Ascending aorta (tissue), 2 donors: Measurements from ENCODE around the gene NOTCH4. TPM values are rescaled to one million over a fixed set of nuclear protein-coding genes. Genes with fewer than 3 reads are reported as not detected.

Experiments used
- DNase-seq, 2 donors: peaks; one replicate each; pipeline ENCODE4 v3.0.0-alpha.2; 2019; ENCODE audit warnings: low spot score in 2 of 2
- H3K27ac ChIP-seq, 2 donors: fragments of 200-600 bp; sonication (generic); one replicate each; pipeline ENCODE4 v1.5.1; 2016 to 2017; ENCODE audit warnings: mild to moderate bottlenecking in 1 of 2
- H3K27me3 ChIP-seq: fragments of 200-600 bp; sonication (generic); one replicate; pipeline ENCODE4 v1.5.1; 2017
- H3K36me3 ChIP-seq, 2 donors: fragments of 200-600 bp; sonication (generic); one replicate each; pipeline ENCODE4 v1.5.1; 2016
- H3K4me1 ChIP-seq, 2 donors: fragments of 200-600 bp; sonication (generic); one replicate each; pipeline ENCODE4 v1.5.1; 2016 to 2017; ENCODE audit warnings: mild to moderate bottlenecking in 1 of 2
- H3K4me3 ChIP-seq, 2 donors: fragments of 200-600 bp; sonication (generic); one replicate each; pipeline ENCODE4 v1.5.1; 2016 to 2017; ENCODE audit warnings: mild to moderate bottlenecking in 1 of 2
- H3K9me3 ChIP-seq, 2 donors: fragments of 200-600 bp; sonication (generic); one replicate each; pipeline ENCODE4 v1.5.1; 2016
- CTCF ChIP-seq, 3 experiments: fragments of 200-600 bp in 2 of 3; fragments of 450-650 bp in 1 of 3; sonication (generic) in 2 of 3; IDR thresholded peaks; one replicate each; pipeline ENCODE4 v1.5.1; 2016 to 2019; ENCODE audit warnings: antibody characterized with exemption in 3 of 3, mild to moderate bottlenecking in 1 of 3, moderate library complexity in 1 of 3
- intact Hi-C: fragments of 100-400 bp; cut with DNase I; formaldehyde crosslinking; loops from one replicate; pipeline ENCODE4 v1.15.1; 2023
- total RNA-seq: library from RNA; depleted of rRNA; stranded (reverse); fragments of >200 nt; gene quantifications from one replicate; pipeline ENCODE4 v1.1.0, GENCODE V29; 2016

Gene NOTCH4
- total RNA-seq, 1 donor from 2014 or later: 198 TPM

GRCh38 chr6:32149092-32149755 is 74.6 kb downstream of the NOTCH4 start:
- TF ChIP-seq CTCF (IDR thresholded peaks at IDR 0.05): no peak
- peaks cover 8 to 18% of the 10 kb centered on the region in 2 donors for H3K4me1 ChIP-seq
- no peaks in the 10 kb centered on the region for H3K9me3 ChIP-seq
- H3K4me3 ChIP-seq: no peak overlapping the region
- no peaks in the 10 kb centered on the region for H3K27me3 ChIP-seq
- H3K27ac ChIP-seq: no peak overlapping the region
- intact Hi-C loops: no loop called here
- peaks cover 10 to 13% of the 10 kb centered on the region in 2 donors for H3K36me3 ChIP-seq
- no peak for DNase-seq

GRCh38 chr6:32148289-32149091 is 75.4 kb downstream of the NOTCH4 start:
- H3K27ac ChIP-seq: no peak overlapping the region
- no peak overlapping the region for H3K4me3 ChIP-seq
- intact Hi-C loops: no loop called here
- peaks cover 8 to 18% of the 10 kb centered on the region in 2 donors for H3K4me1 ChIP-seq
- no peaks in the 10 kb centered on the region for H3K9me3 ChIP-seq
- TF ChIP-seq CTCF (IDR thresholded peaks at IDR 0.05): peak in 1 of 3 experiments; percentile 14
- peak in 1 of 2 donors; percentile 81 for DNase-seq
- H3K27me3 ChIP-seq: no peaks in the 10 kb centered on the region
- H3K36me3 ChIP-seq: peaks cover 10 to 13% of the 10 kb centered on the region in 2 donors

GRCh38 chr6:32147401-32148132 is 76.3 kb downstream of the NOTCH4 start:
- H3K27ac ChIP-seq: no peak overlapping the region
- peaks cover 10 to 13% of the 10 kb centered on the region in 2 donors for H3K36me3 ChIP-seq
- no peak overlapping the region for H3K4me3 ChIP-seq
- no peak for DNase-seq
- intact Hi-C loops: no loop called here
- peaks cover 8 to 15% of the 10 kb centered on the region in 2 donors for H3K4me1 ChIP-seq
- H3K27me3 ChIP-seq: no peaks in the 10 kb centered on the region
- H3K9me3 ChIP-seq: no peaks in the 10 kb centered on the region
- no peak for TF ChIP-seq CTCF (IDR thresholded peaks at IDR 0.05)

- intact Hi-C loops: no loop called here
- no peak overlapping the region for H3K27ac ChIP-seq
- H3K27me3 ChIP-seq: no peaks in the 10 kb centered on the region
- H3K9me3 ChIP-seq: no peaks in the 10 kb centered on the region
- TF ChIP-seq CTCF (IDR thresholded peaks at IDR 0.05): no peak
- peaks cover 8% of the 10 kb centered on the region in 2 donors for H3K4me1 ChIP-seq
- H3K36me3 ChIP-seq: peaks cover 10 to 13% of the 10 kb centered on the region in 2 donors
- DNase-seq: no peak
- no peak overlapping the region for H3K4me3 ChIP-seq
Measured at GRCh38 chr6:32146687-32147086, 77.2 kb downstream of the NOTCH4 start.

GRCh38 chr6:32146287-32146686 is 77.6 kb downstream of the NOTCH4 start:
- Histone ChIP-seq H3K4me3 (no peak overlapping the region), H3K9me3 (no peaks in the 10 kb centered on the region), H3K4me1 (peaks cover 8% of the 10 kb centered on the region in 2 donors), H3K27ac (no peak overlapping the region), H3K36me3 (peaks cover 10 to 13% of the 10 kb centered on the region in 2 donors), H3K27me3 (no peaks in the 10 kb centered on the region)
- intact Hi-C loops: no loop called here
- TF ChIP-seq CTCF (IDR thresholded peaks at IDR 0.05): no peak
- DNase-seq: no peak

Other genes starting within 250 kb of the NOTCH4 start
- 147 TPM for gene C4A, start 242.0 kb downstream of the NOTCH4 start, total RNA-seq
- gene C4B, start 209.3 kb downstream of the NOTCH4 start, total RNA-seq: 133 TPM
- 14.0 TPM for gene CYP21A2, start 185.7 kb downstream of the NOTCH4 start, total RNA-seq
- 493 TPM for gene TNXB, start 114.7 kb downstream of the NOTCH4 start, total RNA-seq
- gene ATF6B, start 95.8 kb downstream of the NOTCH4 start, total RNA-seq: 123 TPM
- not detected for gene FKBPL, start 93.8 kb downstream of the NOTCH4 start, total RNA-seq
- gene PRRT1, start 72.1 kb downstream of the NOTCH4 start, total RNA-seq: 1.4 TPM
- 839 TPM for gene PPT2, start 69.9 kb downstream of the NOTCH4 start, total RNA-seq
- gene EGFL8, start 59.5 kb downstream of the NOTCH4 start, total RNA-seq: 9.4 TPM
- 136 TPM for gene AGPAT1, start 48.0 kb downstream of the NOTCH4 start, total RNA-seq
- 73.0 TPM for gene RNF5, start 45.7 kb downstream of the NOTCH4 start, total RNA-seq
- 6.1 TPM for gene AGER, start 39.8 kb downstream of the NOTCH4 start, total RNA-seq
- gene PBX2, start 33.9 kb downstream of the NOTCH4 start, total RNA-seq: 18.1 TPM
- gene GPSM3, start 31.4 kb downstream of the NOTCH4 start, total RNA-seq: 19.4 TPM
- gene TSBP1, start 147.8 kb upstream of the NOTCH4 start, total RNA-seq: not detected
- gene BTNL2, start 183.1 kb upstream of the NOTCH4 start, total RNA-seq: not detected
- gene HLA-DRA, start 215.8 kb upstream of the NOTCH4 start, total RNA-seq: 220 TPM